AG04449 (cell line): ENCODE measurements around the gene ASL.
"Not testable (repeated sequence)": the region's sequence is repeated elsewhere in the genome, so short reads cannot be mapped to it uniquely, and the experiment has no call there.

Source experiments
- CTCF ChIA-PET: fragments of 350-600 bp; formaldehyde crosslinking; extraction: SDS; loops from one replicate; lab custom pipeline; 2021; ENCODE audit warnings: antibody characterized with exemption; lab: Yijun Ruan, JAX
- POLR2A ChIA-PET: fragments of 400-600, 350-600 bp; formaldehyde crosslinking; extraction: SDS; loops from one replicate; lab custom pipeline; 2020; ENCODE audit warnings: antibody characterized with exemption, inconsistent platforms; lab: Yijun Ruan, JAX
- DNase-seq: peaks from one replicate; pipeline ENCODE4 v3.0.0-alpha.2; 2010; ENCODE audit warnings: low read depth, low spot score
- H3K4me3 ChIP-seq: 2 replicates; pipeline ENCODE4 v1.5.1; 2011; ENCODE audit warnings: low read depth, mild to moderate bottlenecking, control low read depth, low read length
- CTCF ChIP-seq: IDR thresholded peaks from one replicate; pipeline ENCODE4 v1.5.1; 2011; ENCODE audit warnings: mild to moderate bottlenecking, moderate library complexity, low read length, control low read depth, inconsistent platforms; ENCODE audit not compliant: insufficient read depth; ENCODE audit errors: missing control alignments

Gene ASL

GRCh38 chr7:66039094-66039670, 36.4 kb upstream of the ASL start:
- H3K4me3 ChIP-seq = no peak overlapping the region
- ChIA-PET CTCF (no interaction called here), POLR2A (no interaction called here)
- no peak for TF ChIP-seq CTCF
- no peak for DNase-seq

GRCh38 chr7:66043681-66044497, 31.7 kb upstream of the ASL start:
- peak overlapping the region; percentile 39 for H3K4me3 ChIP-seq

GRCh38 chr7:66044498-66044854, 31.1 kb upstream of the ASL start:
- DNase-seq, POLR2A ChIA-PET: not testable (repeated sequence)
- CTCF ChIA-PET = interaction anchor here (1.0 kb wide), 1 partner anchor 11 kb away, joined by 3 read pairs; no protein-coding TSS in a partner anchor
- peak overlapping the region; percentile 39 for H3K4me3 ChIP-seq

More at GRCh38 chr7:66043681-66044497, 31.7 kb upstream of the ASL start:
- ChIA-PET POLR2A (no interaction called here), CTCF (interaction anchor here (1.0 to 1.7 kb wide), 2 partner anchors 10 to 13 kb away, joined by 3 to 8 read pairs; no protein-coding TSS in a partner anchor)
- no peak for TF ChIP-seq CTCF
- DNase-seq = no peak

GRCh38 chr7:66047426-66047825, 28.2 kb upstream of the ASL start:
- ChIA-PET POLR2A (interaction anchor here (0.7 to 1.0 kb wide), 2 partner anchors 28 to 571 kb away, joined by 3 read pairs; no protein-coding TSS in a partner anchor), CTCF (interaction anchor here (1.5 to 2.1 kb wide), 2 partner anchors 17 to 18 kb away, joined by 3 to 18 read pairs; no protein-coding TSS in a partner anchor)
- no peak overlapping the region for H3K4me3 ChIP-seq
- no peak for TF ChIP-seq CTCF
- peak; percentile 84 for DNase-seq

GRCh38 chr7:66049886-66050285, 25.7 kb upstream of the ASL start:
- CTCF ChIA-PET = interaction anchor here (0.6 to 1.2 kb wide), 2 partner anchors 19 to 709 kb away, joined by 3 to 12 read pairs; no protein-coding TSS in a partner anchor
- DNase-seq, H3K4me3 ChIP-seq: not testable (repeated sequence)
- POLR2A ChIA-PET = interaction anchor here (0.6 kb wide), 1 partner anchor 19 kb away, joined by 3 read pairs; no protein-coding TSS in a partner anchor

GRCh38 chr7:66050337-66050957, 25.2 kb upstream of the ASL start:
- CTCF ChIA-PET = interaction anchor here (1.2 kb wide), 1 partner anchor 20 kb away, joined by 12 read pairs; no protein-coding TSS in a partner anchor

More at GRCh38 chr7:66050337-66050957, 25.2 kb upstream of the ASL start:
- TF ChIP-seq CTCF = no peak
- POLR2A ChIA-PET = no interaction called here
- no peak overlapping the region for H3K4me3 ChIP-seq
- DNase-seq = no peak
